Activated CD8-positive, alpha-beta memory T cell treated with anti-CD3 and anti-CD28 coated beads for 1 hour (primary cell): ENCODE data around the gene ABCD4.

ENCODE experiments used
- DNase-seq, 2 donors: peaks; one replicate each; pipeline ENCODE4 v3.0.0-alpha.2; 2020; ENCODE audit warnings: low read depth in 1 of 2; ENCODE audit errors: extremely low read depth in 1 of 2

The ABCD4 gene

DNA sequence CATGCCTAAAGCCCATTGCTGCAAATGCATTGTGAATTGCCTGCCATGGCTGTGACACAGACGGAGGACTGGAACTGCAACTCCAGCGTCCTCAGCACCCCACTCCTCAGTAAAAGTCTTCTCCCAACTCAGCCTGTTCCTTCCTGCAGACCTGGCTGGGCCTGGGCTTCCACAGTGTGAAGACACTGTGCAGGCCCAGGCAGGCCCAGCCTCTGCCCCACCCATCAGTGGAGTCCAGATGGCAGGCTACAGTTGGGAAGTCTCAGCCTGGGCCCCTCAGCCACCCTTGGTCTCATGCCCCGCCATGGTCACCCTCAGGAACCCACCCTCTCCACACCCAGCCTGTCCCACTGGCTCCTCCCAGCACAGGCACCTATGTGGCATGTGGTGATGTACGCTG lies 41.4 kb downstream of the ABCD4 start:
- no peak for DNase-seq

DNA sequence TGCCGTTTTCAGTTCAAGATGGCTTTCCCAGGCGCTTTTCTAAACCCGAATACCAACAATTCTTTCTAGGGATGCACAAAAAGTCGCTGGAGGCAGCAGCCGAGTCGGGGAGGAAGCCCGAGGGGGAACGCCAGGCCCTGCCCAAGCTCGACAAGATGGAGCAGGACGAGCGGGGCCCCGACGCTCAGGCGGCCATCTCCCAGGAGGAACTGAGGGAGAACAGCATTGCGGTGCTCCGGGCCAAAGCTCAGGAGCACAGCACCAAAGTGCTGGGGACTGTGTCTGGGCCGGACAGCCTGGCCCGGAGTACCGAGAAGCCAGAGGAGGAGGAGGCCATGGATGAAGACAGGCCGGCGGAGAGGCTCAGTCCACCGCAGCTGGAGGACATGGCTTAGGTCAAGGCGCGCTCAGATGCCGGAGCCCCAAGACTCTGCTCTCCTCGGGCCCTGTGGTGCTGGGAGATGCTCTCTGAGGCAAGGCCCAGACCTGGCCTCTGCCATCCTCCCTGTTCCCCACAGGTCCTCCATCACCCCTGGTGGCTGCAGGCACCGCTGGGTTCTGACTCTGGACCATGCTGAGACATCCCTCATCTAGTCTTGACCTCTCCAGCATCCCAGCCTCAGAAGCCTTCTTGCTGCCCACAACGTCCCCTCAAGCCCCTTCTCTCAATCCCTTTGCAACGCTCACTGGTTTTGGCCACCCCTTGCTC lies 42.1 kb downstream of the ABCD4 start:
- DNase-seq, result no peak

DNA sequence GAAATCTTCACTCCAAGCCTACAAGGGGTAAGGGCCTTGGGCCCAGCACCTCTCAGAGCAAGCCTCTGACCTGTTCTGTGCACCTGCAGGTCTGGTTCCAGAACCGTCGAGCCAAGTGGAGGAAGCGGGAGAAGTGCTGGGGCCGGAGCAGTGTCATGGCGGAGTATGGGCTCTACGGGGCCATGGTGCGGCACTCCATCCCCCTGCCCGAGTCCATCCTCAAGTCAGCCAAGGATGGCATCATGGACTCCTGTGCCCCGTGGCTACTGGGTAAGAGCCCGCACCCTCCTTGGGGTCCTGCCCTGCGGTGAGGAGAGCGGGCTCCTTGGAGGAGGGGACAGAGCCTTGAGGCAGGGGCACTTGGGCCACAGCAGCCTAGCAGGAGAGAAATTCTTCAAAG lies 43.2 kb downstream of the ABCD4 start:
- DNase-seq, result no peak

DNA sequence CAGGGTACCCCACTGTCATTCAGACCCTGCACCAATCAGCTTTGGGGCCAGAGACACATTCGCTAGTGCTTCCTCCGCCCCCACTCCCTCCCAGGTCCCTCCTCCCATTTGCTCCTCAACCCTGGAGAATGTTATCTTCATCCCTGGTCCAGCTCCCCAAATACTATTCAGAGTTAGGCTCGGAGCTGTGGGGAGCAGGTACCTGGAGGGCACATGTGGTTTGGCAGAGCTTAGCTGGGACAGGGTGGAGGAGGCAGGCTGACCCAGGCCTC lies 44.0 kb downstream of the ABCD4 start:
- DNase-seq, result no peak

DNA sequence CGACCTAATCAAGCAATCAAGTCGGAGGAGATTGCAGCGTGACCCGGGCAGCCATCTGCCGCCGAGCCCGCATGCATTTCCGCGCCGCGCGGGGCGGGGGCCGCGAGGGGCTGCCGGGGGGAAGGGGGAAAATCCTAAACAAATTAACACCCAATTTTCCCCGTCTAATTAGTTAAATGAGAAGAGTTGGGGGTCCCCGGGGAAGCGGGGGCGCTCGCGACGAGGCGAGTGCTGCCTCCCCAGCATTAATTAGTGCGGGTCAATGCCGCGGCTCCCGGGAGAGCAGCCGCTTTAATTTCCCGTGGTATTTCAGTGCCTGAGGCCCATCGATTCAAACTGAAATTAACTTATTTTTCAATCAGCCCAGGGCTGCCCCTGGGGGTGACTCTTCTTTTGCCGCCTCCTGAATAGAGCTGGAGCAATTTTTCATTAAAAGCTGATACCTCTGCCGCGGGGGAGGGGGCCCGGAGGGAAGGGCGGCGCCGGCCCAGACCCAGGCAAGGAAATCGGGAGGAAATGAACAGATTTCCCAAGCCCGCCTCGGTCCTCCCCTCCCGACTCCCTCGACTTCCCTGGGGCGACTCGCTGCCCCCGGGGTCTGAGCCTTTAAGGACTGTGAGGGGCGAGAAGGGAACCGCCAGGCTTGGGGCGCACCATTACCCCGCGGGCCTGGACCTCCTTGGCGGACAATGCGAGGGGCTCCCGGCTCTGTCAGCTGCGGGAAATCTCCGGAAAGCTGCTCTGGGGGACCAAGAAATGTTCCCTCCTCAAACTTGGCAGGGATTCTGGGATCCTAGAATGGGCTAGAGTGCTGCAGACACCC lies 44.6 kb downstream of the ABCD4 start:
- DNase-seq, result no peak

DNA sequence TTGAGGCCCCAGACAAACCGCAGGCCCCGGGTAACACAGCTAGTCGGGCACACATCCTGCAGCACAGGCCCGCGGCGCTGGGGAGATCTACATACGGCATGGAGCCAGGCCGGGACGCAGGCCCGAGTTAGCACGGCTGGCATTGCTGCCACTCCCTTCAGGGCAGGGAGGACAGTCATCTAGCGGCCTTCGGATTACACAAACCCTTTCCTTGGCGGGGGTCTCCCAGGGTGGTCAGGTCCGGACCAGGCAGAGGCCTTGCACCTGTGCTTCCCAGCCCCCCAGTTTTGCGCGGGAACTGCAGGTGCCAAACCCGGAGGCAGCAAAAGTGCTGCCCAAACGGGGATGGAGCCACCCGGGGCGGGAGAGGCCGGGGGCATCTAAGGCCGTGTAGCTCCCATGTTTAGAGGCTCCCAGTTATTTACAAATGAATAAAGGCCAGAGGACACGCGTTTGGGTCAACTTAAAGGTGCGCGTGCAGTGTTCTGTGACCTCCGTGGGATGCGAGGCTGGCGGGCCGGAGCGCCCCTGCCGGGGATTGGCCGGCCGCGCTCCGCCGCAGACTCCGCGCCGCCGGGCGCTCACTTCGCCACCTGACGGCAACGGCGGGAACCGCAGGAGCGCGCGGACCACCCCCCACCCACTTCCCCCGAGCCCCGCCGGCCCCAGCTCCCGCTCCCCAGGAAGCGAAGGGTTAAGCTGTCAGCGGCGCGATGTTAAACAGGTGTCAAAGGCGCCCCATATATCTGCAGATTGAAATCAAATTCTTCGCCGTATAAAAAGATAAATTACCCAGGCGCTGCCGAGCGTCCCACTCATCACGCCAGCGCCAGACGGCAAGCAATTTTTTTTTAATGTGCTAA lies 45.4 kb downstream of the ABCD4 start:
- DNase-seq, result peak in 1 of 2 donors; percentile 50

DNA sequence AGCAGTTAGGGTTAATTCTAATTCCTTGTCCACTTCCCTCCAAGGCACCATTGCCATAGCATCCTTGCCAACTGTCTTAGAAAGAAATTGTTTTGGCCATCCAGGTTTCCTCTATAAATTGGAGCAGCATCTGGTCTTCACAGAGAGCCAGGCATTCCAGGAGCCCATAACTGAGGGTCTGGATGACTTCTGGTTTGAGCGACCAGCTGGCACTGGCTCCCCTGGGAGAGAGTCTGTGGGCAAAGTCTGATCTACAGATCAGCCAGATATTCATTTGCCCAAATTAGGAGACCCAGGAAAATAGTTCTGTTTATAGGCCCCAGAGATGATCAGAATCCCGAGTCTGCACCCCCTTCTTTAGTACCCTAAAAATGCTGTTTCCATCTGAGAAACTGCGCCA lies 47.5 kb downstream of the ABCD4 start:
- no peak for DNase-seq

DNA sequence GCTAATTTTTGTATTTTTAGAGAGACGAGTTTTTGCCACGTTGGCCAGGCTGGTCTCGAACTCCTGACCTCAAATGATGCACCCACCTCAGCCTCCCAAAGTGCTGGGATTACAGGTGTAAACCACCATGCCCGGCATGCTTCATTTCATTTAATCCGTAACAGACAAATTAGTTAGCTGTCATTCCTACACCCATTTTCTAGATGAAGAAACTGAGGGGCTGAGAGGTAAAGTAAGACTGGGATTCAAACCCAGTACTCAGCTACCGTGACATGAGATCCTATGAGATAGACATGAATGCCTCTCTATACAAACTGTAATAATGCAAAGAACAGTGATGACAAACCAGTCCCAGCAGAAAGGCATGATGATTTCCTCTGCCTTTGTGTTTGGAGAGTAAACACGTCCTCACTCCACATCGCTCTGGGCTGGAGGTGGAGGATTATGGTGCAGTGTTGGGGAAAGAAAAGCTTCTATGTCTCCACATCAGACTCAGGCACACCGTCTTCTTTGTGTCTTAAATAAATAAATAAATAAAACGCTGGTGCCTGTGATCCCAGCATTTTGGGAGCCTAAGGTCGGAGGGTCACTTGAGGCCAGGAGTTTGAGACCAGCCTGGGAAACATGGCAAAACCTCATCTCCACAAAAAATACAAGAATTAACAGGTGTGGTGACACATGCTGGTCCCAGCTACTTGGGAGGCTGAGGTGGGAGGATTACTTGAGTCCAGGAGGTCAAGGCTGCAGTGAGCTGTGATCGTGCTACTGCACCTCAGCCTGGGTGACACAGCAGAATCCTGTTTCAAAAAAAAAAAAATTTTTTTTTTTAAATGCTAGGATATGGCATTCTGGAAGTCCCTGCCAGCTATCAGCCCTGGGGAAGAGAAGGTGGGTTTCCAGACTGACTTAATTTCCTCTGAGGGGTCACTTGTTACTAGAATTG lies 53.0 kb downstream of the ABCD4 start:
- no peak for DNase-seq

DNA sequence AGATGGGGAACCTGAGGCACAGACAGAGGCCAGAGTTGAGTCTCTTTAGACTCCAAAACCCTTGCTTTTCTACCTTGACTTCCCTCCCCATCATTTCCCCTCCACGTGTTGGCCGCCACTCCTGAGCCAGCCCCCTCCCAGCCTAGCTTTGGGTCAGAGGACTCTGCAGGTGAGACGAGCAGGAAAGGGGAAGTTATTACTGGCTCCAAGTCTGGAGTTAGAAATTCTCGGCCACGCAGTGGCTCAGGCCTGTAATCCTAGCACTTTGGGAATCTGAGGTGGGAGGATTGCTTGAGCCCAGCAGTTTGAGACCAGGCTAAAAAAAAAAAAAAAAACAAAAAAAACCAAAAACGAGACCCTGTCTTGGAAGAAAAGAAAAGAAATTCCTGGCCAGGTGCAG lies 54.7 kb downstream of the ABCD4 start:
- no peak for DNase-seq

DNA sequence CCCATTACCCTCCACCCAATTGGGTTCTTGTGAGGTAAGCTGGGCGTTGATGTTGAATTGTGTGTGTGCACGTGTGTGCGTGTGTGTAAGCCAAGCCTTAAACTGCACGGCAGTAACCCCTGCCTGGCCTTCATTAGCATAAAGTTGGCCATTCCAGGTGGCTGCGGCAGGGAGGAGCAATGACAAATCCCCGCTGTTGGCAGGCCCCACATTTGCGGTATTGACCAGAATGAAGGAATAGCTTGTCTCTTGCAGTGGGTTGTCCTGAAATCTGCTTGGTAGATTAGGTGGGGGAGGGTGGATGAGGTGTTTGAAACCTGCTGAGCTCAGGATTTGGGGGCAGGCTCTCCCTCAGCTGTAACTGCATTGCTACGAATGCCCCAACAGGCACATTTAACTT lies 56.2 kb downstream of the ABCD4 start:
- no peak for DNase-seq

DNA sequence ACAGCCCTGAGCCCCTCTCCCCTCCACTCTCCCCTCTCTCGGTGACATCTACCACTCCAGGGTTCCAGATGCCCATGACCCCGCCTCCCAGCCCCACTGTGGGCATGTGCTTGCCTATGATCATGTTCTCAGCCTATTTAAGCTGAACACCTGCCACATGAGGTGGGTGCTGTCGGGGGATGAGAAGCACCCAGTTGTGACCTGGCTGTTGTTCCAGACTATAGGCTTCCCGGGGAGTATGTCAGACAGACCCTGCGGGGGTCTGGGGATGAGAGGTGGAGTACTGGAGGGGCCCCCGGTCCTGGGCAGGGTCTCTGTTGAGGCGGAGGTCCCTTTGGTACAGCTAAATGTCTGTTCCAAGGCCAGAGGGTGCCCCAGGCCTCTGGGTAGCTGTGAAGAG lies 57.4 kb downstream of the ABCD4 start:
- DNase-seq, result no peak

DNA sequence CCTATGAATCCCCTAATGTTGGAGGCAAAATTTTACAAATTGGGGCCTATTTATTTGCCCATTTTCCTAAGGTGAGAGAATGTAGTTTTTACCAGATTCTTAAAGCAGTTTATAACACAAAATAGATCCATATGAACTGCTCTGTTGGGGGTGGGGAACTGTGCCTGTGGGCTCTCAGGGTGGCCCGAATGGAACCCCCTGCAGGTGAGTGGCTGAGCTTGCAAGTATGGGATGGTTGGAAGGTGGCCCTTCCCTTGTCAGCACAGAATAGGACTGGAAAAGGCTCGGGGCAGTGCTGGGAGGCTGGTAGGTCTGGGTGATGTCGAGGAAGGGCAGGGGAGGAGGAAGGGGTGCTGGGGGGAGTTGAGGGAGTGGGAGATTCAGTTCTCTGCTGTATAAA lies 58.6 kb downstream of the ABCD4 start:
- DNase-seq, result no peak

DNA sequence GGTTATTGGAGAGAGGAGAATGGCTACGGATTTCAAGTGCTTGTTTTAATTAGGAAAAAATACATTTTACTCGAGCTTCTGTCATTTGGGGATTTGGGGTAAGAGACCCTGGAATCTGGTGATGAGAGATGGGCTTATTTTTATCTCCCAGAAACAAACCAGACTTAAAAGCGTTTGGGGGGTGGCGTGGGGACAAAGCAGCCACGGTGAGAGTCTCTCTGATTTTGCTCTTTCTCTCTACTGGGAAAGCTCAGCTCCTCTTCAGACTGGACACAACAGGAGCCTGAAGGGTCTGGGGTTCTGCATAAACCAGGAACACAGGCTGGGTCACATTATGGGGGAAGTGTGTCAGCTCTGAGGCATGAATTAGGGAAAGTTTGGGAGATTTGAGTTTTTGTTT lies 59.7 kb downstream of the ABCD4 start:
- no peak for DNase-seq

DNA sequence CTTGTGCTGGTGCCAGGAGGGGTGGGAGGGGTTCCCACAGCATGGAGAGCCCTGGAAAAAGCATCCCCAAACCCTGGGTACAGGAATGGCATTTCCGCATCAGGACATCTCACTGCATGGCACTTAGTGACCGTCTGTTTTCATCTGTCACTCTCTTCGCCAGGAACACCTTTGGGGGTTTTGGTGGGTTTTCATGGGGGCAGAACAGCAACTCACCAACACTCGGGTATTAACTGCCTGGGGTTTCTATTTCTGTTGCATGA lies 60.0 kb downstream of the ABCD4 start:
- DNase-seq, result no peak

DNA sequence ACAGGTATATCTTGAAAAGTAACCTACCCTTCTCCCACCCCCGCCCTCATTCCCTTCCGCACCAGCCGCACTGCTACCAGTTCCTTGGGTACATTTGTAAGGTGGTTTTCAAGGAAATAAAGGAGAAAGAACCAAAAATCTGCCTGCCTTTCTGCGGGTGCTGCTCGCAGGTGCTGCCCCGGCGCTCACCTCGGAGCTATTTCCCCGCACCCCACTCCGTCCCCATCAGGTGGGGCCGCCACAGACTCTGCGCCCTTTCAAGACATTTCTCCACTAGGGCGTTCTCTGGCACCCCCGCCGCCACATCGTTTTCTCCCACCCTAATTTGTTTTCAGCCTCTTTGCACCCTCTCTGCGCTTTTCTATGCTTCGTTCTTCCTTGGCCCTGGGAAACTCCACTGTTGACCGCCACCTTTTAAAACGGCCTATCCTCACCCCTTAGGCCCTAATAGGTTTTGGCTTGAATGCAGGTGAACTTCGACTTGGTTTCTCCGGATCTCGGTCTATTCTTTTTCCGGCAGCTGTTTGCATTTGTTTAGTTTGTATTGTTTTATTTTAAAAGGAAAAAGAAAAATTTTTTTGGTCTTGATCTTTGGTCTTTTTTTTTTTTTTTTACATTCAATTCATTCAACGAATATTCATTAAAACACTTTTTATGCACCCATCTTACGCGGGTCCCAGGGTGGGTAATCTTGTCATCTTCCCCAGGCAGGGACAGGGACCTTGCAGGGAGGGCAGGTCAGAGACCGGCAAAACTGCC lies 60.5 kb downstream of the ABCD4 start:
- no peak for DNase-seq

DNA sequence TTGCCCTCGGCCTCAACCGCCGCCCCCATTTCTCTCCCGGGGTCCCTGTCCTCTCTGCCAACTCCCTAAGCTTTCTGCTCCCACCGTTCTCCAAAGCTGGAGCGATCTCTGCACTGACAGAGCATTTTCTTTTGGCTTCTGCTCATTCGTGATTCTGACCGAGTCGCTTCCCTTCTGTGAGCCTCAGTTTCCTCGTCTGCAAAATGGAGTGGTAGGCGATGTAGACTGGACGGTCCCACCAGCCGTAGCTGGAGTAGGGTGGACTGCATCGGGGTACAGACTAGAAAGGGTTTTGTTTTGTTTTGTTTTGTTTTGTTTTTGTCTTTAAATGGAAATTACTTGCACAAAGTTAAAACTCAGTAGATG lies 61.1 kb downstream of the ABCD4 start:
- DNase-seq, result no peak

DNA sequence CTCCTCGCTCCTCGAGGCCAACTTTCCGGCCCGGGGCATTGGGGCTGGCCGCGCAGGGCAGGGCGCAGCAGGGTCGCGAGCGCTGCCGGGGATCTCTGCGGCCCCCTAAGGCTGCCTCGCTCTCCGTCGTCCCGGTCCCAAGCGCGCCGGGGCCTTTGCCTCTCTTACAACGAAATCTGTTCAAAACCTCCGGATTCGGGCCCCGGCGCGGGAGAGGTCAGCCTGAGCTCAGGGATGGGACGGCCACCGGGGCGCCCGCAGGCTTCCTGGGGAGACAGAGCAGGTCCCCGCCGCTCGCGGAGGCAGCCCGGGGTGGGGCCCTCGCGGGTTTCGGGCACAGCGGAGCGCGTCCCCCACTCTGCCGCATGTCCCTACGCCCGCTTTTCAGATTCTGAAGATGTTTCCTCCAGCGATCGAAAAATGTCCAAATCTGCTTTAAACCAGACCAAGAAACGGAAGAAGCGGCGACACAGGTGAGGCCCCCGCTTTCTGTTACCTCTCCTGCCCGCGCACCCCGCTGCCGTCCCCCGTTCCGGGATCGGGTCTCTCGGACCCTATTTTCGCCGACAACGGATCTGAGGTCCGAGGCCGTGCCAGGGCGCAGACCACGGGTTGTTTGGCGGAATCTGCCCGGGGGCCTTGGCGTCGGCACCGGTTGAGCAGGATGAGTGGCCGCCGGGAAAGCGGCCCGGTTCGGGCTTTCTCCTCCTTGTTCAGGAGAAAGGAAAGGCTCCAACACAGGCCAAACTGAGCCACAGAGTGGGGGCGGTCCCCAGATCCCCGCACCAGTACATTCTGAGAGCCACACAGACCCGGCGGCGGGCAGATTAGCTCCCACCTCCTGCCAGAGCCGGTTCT lies 61.7 kb downstream of the ABCD4 start:
- no peak for DNase-seq

DNA sequence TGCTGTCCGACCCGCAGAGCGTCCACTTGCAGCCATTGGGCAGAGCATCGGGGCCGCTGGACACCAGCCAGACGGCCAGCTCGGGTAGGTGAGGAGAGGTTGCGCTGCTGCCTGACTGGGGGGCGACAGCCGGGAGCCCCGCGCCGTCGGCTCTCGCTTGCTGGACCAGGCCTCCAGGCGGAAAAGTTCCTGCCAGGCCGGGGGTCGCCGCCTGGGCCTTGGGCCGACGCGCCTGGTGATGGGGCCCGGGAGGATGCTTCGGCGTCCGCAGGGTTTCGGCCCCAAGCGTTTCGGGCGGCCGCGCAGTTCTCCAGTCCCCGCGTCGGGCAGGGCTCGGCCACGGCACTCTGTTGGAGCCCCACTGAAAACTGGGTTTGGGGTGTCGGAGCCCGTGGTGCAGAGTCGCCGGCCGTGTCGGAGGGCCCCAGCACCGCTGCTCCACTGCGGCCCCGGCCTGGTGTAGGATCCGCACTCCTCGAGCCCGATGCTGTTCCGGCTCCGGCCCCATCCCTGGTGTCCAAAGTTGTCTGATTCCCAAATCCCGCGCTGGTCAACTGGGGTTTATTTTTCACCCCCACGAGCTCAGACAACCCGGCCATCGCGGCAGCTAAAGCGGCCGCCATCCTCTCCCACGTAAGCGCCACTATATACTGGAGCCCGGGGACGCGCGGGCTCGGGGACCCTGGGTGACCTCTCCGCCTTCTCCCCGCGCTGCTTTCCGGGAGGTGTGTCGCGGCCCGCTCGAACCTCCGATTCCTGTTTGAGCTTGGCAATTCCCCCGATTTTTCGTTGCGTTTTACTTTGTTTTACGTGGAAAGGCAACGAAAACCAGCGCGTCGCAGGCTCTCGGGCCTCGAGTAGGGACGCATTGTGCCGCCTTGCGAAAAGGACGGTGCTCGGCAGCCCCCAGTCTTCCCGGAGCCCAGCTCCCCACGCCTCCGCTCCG lies 62.6 kb downstream of the ABCD4 start:
- no peak for DNase-seq
